ENCODE measurements around the gene ZDHHC5. TPM values are rescaled to one million over a fixed set of nuclear protein-coding genes. Genes with fewer than 3 reads are reported as not detected.

Gene ZDHHC5
- total RNA-seq, 3 donors from 2014 or later: 75.5 to 83.0 (median 81.6) TPM

DNA sequence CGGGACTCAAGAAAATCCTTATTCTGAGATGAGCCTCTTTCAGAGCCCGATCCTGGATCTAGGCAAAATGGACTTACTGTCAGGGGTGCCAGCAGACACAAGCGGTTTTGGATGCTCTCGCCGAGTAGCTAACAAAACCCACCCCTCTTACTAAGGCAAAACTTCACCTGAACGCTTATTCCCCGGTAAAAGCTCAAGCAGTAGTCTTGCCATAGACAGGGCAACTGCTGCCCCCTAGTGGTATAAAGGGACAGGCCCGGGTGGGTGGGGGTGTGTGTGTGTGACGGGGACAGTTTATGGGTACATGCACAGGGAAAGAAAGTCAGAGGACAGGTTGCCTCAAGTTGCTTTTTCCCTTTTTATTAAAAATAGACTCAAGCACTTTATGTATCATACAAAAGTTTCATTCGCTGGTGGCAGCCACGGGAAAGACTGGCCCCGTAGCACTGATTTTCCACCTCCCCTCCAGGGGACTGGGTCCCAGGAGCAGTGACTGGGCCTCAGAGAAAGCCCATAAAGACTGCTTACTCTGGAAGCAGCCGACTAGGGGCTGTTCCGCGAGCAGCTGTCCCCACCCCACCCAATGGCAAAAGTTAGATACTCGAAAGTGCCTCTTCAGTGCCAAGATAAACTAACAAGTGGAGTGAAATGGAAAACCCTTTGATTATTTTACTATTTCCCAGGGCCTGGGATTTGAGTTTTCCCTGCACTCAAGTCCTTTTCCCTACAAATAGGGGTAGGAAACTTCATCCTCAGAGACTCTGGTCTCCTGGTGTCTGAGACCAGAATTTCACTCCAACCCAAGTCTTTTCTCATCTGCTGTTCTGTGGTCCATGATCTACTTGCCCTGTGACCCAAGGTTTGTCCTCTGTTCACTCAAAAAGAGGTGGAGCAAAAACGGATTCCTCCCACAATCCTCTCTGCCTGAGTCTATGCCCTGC, 22.9 kb upstream of the ZDHHC5 start:
- H3K4me1 ChIP-seq (ENCODE audit: low read depth): no peaks in the 10 kb centered on the region
- peak; percentile 83 for ATAC-seq

GRCh38 chr11:57645689-57646085, 22.2 kb upstream of the ZDHHC5 start:
- intact Hi-C loops (cut with DNase I, micrococcal nuclease): loop anchor here in 1 of 2 donors (10.0 kb wide), 1 partner anchor 301 kb away; no protein-coding TSS in a partner anchor
- ATAC-seq: no peak
- Histone ChIP-seq H3K4me1 (ENCODE audit: low read depth) (no peaks in the 10 kb centered on the region), H3K4me3 (no peak overlapping the region), H3K36me3 (ENCODE audit: low read depth) (no peaks in the 10 kb centered on the region), H3K9me3 (no peaks in the 10 kb centered on the region)
- TF ChIP-seq CTCF (IDR thresholded peaks at IDR 0.05): no peak
- DNase-seq: no peak

More for the DNA sequence above, 22.9 kb upstream of the ZDHHC5 start:
- intact Hi-C loops (cut with DNase I, micrococcal nuclease): loop anchor here (5.0 to 10.0 kb wide), 3 partner anchors 73 to 300 kb away; partner anchors contain the start of gene UBE2L6 (in 1 of the 2)
- DNase-seq: peak; percentile 71 to 93 (median 84)
- H3K4me3 ChIP-seq: no peak overlapping the region
- peak; percentile 83 for TF ChIP-seq CTCF (IDR thresholded peaks at IDR 0.05)
- H3K36me3 ChIP-seq (ENCODE audit: low read depth): no peaks in the 10 kb centered on the region
- no peaks in the 10 kb centered on the region for H3K9me3 ChIP-seq

DNA sequence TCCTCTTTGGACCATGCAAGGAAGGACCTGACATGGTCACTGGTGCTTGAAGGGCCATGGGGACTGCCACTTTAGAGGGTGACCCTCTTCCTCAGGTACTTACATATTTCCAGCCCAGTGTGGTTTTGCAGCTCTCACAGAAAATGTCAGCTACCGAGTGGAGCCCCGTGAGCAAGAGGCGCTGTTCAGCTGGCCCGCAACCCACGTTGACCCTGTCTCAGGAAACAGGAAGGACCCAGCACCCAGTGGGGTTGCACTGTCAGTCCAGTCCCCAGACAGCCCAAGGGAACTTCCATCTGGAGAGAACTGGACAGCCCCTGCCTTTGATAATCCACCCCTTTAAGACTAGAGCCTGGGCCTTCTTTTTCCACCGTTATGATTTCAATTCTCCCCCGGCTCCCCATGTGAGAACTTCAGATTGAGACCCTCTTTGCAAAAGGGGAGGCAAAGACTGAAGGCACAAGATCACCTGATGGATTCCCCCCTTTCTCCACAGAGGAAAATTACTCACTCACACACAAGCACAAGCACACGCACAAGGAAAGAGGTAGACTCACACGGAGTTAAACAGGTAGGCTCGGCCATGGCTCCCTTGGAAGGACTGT, 21.6 kb upstream of the ZDHHC5 start:
- Histone ChIP-seq H3K9me3 (no peaks in the 10 kb centered on the region), H3K36me3 (ENCODE audit: low read depth) (no peaks in the 10 kb centered on the region), H3K4me3 (no peak overlapping the region), H3K4me1 (ENCODE audit: low read depth) (no peaks in the 10 kb centered on the region)
- no peak for DNase-seq
- ATAC-seq: no peak
- intact Hi-C loops (cut with DNase I, micrococcal nuclease): loop anchor here in 1 of 2 donors (10.0 kb wide), 1 partner anchor 301 kb away; no protein-coding TSS in a partner anchor
- TF ChIP-seq CTCF (IDR thresholded peaks at IDR 0.05): no peak

DNA sequence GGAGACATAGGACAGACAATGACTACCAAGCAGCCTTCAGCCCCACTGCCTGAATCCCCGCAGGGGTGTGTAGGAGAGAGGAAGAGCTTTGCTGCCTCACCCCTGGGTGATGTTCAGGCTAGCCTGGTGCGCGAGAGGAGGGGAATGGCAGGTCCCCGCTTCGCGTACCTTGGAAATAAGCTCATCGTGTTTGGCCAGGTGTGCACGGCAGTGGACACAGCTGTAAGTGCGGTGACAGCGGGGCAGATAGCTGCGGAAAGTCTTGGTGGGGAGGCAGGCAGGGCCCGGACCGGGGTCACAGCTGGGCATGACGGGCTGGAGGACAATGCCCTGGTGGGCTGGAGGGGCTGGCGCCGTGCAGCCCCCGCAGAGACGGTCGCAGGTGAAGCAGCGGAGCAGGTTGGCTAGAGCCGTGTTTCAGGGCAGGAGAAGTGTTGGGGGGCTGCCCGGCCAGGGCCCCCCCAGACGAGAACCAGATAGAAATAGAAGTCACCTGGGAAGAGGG, 21.1 kb upstream of the ZDHHC5 start:
- DNase-seq: no peak
- no peaks in the 10 kb centered on the region for H3K36me3 ChIP-seq (ENCODE audit: low read depth)
- no peak for ATAC-seq
- TF ChIP-seq CTCF (IDR thresholded peaks at IDR 0.05): no peak
- H3K4me3 ChIP-seq: no peak overlapping the region
- no peaks in the 10 kb centered on the region for H3K9me3 ChIP-seq
- intact Hi-C loops (cut with DNase I, micrococcal nuclease): loop anchor here in 1 of 2 donors (10.0 kb wide), 1 partner anchor 302 kb away; no protein-coding TSS in a partner anchor
- no peaks in the 10 kb centered on the region for H3K4me1 ChIP-seq (ENCODE audit: low read depth)

DNA sequence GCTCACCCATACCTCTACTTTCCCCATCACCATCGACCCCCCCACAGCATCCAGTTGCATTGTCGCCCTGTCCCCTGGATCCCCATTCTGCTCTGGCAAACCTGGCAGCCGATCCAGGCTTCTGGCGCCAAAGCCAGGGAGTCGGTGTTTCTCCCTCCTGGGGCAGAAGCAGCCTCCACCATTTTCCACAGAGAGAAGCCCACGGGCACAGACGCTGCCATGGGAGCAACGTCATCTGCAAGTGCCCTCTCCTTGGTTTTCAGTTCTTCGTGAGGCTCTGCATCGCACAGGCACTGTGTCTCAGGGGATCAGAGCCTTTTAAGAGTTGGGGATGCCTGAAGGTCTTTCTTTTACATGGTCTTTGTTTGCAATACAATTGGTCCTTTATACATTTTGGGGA, 20.5 kb upstream of the ZDHHC5 start:
- Histone ChIP-seq H3K36me3 (ENCODE audit: low read depth) (no peaks in the 10 kb centered on the region), H3K4me1 (ENCODE audit: low read depth) (no peaks in the 10 kb centered on the region), H3K4me3 (no peak overlapping the region), H3K9me3 (no peaks in the 10 kb centered on the region)
- no peak for TF ChIP-seq CTCF (IDR thresholded peaks at IDR 0.05)
- no peak for DNase-seq
- ATAC-seq: no peak
- intact Hi-C loops (cut with DNase I, micrococcal nuclease): loop anchor here in 1 of 2 donors (10.0 kb wide), 1 partner anchor 303 kb away; no protein-coding TSS in a partner anchor
